Liver (tissue), 9 donors: ENCODE results near the gene KIF6. TPM values are rescaled to one million over a fixed set of nuclear protein-coding genes. Genes with fewer than 3 reads are reported as not detected.

Source experiments
- DNase-seq: peaks from one replicate; pipeline ENCODE4 v3.0.0-alpha.2; 2017; ENCODE audit warnings: low spot score
- H3K27ac ChIP-seq, 2 donors: one replicate each; pipeline ENCODE4 v1.7.0; 2013; ENCODE audit warnings: inconsistent platforms in 2 of 2, low read length in 2 of 2, control low read depth in 1 of 2, low read depth in 1 of 2, mild to moderate bottlenecking in 1 of 2
- H3K27me3 ChIP-seq, 4 donors: one replicate each; pipeline versions ENCODE4 v1.6.1 to v1.7.0; 2013; ENCODE audit warnings: low read length in 3 of 4, inconsistent platforms in 1 of 4, mild to moderate bottlenecking in 1 of 4, moderate library complexity in 1 of 4; ENCODE audit not compliant: control insufficient read depth in 4 of 4, insufficient read depth in 4 of 4
- H3K36me3 ChIP-seq, 4 donors: one replicate each; pipeline versions ENCODE4 v1.6.1 to v1.7.0; 2013; ENCODE audit warnings: low read length in 3 of 4, mild to moderate bottlenecking in 3 of 4, low read depth in 1 of 4, moderate library complexity in 1 of 4; ENCODE audit not compliant: control insufficient read depth in 4 of 4, insufficient read depth in 3 of 4
- H3K4me1 ChIP-seq, 4 donors: one replicate each; pipeline versions ENCODE4 v1.6.1 to v1.7.0; 2013; ENCODE audit warnings: low read length in 3 of 4, mild to moderate bottlenecking in 3 of 4, moderate library complexity in 1 of 4; ENCODE audit not compliant: control insufficient read depth in 4 of 4, insufficient read depth in 4 of 4
- H3K4me3 ChIP-seq, 3 donors: one replicate each; pipeline versions ENCODE4 v1.6.1 to v1.7.0; 2013; ENCODE audit warnings: low read length in 3 of 3, control low read depth in 1 of 3, low read depth in 1 of 3, mild to moderate bottlenecking in 1 of 3
- H3K9ac ChIP-seq, 2 donors: one replicate each; pipeline ENCODE4 v1.7.0; 2013; ENCODE audit warnings: low read length in 2 of 2, mild to moderate bottlenecking in 2 of 2, moderate library complexity in 2 of 2, control low read depth in 1 of 2, low read depth in 1 of 2
- H3K9me3 ChIP-seq, 4 donors: one replicate each; pipeline versions ENCODE4 v1.6.1 to v1.7.0; 2013; ENCODE audit warnings: low read length in 3 of 4; ENCODE audit not compliant: control insufficient read depth in 4 of 4
- ATF3 ChIP-seq: IDR thresholded peaks from 2 replicates; pipeline ENCODE4 v1.6.1; 2016; ENCODE audit warnings: antibody characterized with exemption
- CTCF ChIP-seq: fragments of 150-350 bp; IDR thresholded peaks from 2 replicates; pipeline ENCODE4 v1.5.1; 2017; ENCODE audit warnings: improper control_type of control experiment, low read depth, low read length; ENCODE audit not compliant: missing input control
- EGR1 ChIP-seq, 2 donors: IDR thresholded peaks; 2 replicates each; pipeline ENCODE4 v1.6.1; 2016 to 2018; ENCODE audit warnings: antibody characterized with exemption in 2 of 2, low read depth in 2 of 2
- FOXA1 ChIP-seq: IDR thresholded peaks from 2 replicates; pipeline ENCODE4 v1.6.1; 2016; ENCODE audit warnings: antibody characterized with exemption
- FOXA2 ChIP-seq: IDR thresholded peaks from 2 replicates; pipeline ENCODE4 v1.6.1; 2016; ENCODE audit warnings: antibody characterized with exemption
- GABPA ChIP-seq, 2 donors: IDR thresholded peaks in 1 of 2; conservative IDR thresholded peaks in 1 of 2; 2 replicates each; pipeline ENCODE4 v1.6.1; 2016; ENCODE audit warnings: antibody characterized with exemption in 2 of 2, mild to moderate bottlenecking in 1 of 2, moderate library complexity in 1 of 2
- HNF4A ChIP-seq, 2 donors: conservative IDR thresholded peaks; 2 replicates each; pipeline ENCODE4 v1.6.1; 2016; ENCODE audit warnings: antibody characterized with exemption in 2 of 2, mild to moderate bottlenecking in 2 of 2
- HNF4G ChIP-seq: IDR thresholded peaks from 2 replicates; pipeline ENCODE4 v1.6.1; 2016; ENCODE audit warnings: antibody characterized with exemption
- MAX ChIP-seq: IDR thresholded peaks from 2 replicates; pipeline ENCODE4 v1.6.1; 2016; ENCODE audit warnings: antibody characterized with exemption
- RAD21 ChIP-seq, 2 donors: IDR thresholded peaks; 2 replicates each; pipeline ENCODE4 v1.6.1; 2016; ENCODE audit warnings: antibody characterized with exemption in 2 of 2, mild to moderate bottlenecking in 2 of 2
- REST ChIP-seq: IDR thresholded peaks from 2 replicates; pipeline ENCODE4 v1.6.1; 2016; ENCODE audit warnings: antibody characterized with exemption, mild to moderate bottlenecking
- RXRA ChIP-seq, 2 donors: IDR thresholded peaks; 2 replicates each; pipeline ENCODE4 v1.6.1; 2017 to 2018; ENCODE audit warnings: antibody characterized with exemption in 2 of 2, mild to moderate bottlenecking in 1 of 2
- SP1 ChIP-seq: IDR thresholded peaks from 2 replicates; pipeline ENCODE4 v1.6.1; 2018; ENCODE audit warnings: antibody characterized with exemption, mild to moderate bottlenecking
- TAF1 ChIP-seq: conservative IDR thresholded peaks from 2 replicates; pipeline ENCODE4 v1.6.1; 2016; ENCODE audit warnings: antibody characterized with exemption, mild to moderate bottlenecking
- YY1 ChIP-seq: IDR thresholded peaks from 2 replicates; pipeline ENCODE4 v1.6.1; 2016; ENCODE audit warnings: antibody characterized with exemption, mild to moderate bottlenecking
- WGBS: extraction: QIAGEN DNeasy Blood & Tissue Kit; methylation state at CpG from one replicate; pipeline ENCODE4 v1.1.7; 2013; 5-methylcytosine and 5-hydroxymethylcytosine counted together
- polyA plus RNA-seq, 2 donors: library from polyadenylated mRNA; stranded (reverse) in 1 of 2; unstranded in 1 of 2; fragments of 200-250 nt in 1 of 2; fragments of >200 nt in 1 of 2; fragmentation: Nextera tagmentation in 1 of 2; extraction: Ambion mirVana in 1 of 2; gene quantifications; one replicate each; pipeline versions ENCODE4 v1.2.1 to v1.2.3, GENCODE V29; 2013 to 2015
- total RNA-seq, 2 donors: library from RNA; depleted of rRNA; stranded (reverse); fragments of >200 nt; gene quantifications; one replicate each; pipeline ENCODE4 v1.2.3, GENCODE V29; 2014
- TF ChIP-seq, protein P1 (sequence below): IDR thresholded peaks from 2 replicates; pipeline ENCODE4 v1.6.1; 2016; ENCODE audit warnings: antibody characterized with exemption
- donor health status: healthy.
- donor health status: healthy.
- donor health status: healthy.
- donor health status: healthy.
- donor health status: healthy.

KIF6 gene
- total and polyA plus RNA-seq, 4 donors, result 0.17 to 7.5 (median 0.29) TPM

DNA sequence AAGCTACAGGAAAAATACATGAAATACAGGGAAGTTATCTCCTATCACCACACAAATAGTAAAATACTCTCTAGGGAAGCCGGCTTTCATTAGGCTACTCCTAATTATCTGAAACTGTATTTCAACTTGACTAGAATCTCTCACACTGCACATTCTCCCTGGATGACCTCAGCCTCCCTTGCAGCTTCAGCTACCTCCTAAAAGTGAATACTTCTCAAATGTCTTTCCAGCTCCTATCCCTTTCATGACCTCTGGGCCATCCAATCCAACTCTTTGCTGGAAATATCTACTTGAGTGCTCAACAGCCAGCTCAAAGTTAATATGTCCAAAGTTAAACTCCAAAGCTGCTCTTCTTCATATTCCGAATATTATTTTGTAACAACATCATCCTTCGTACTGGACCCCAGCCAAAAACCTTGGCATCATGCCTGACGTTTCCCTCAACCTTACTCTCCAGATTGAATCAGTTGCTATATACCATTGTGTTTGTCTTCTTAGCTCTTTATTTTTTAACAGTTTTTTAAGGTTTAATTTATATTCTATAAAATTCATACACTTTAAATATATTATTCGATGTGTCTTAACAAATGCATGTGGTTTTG lies 29.4 kb upstream of the KIF6 start:
- H3K27ac ChIP-seq, result no peak overlapping the region
- H3K36me3 ChIP-seq, result no peaks in the 10 kb centered on the region
- TF ChIP-seq TAF1 (no peak), ATF3 (no peak), FOXA2 (no peak), RAD21 (IDR thresholded peaks at IDR 0.05) (no peak), RXRA (IDR thresholded peaks at IDR 0.05) (no peak), HNF4G (no peak), FOXA1 (no peak), REST (no peak), YY1 (no peak), EGR1 (IDR thresholded peaks at IDR 0.05; ENCODE audit: low read depth in 2 of 2) (no peak), HNF4A (conservative IDR thresholded peaks at IDR 0.05) (no peak), GABPA (IDR thresholded peaks at IDR 0.05 in 1 of 2, conservative IDR thresholded peaks at IDR 0.05 in 1 of 2) (no peak), SP1 (no peak)
- TF ChIP-seq, protein P1, sequence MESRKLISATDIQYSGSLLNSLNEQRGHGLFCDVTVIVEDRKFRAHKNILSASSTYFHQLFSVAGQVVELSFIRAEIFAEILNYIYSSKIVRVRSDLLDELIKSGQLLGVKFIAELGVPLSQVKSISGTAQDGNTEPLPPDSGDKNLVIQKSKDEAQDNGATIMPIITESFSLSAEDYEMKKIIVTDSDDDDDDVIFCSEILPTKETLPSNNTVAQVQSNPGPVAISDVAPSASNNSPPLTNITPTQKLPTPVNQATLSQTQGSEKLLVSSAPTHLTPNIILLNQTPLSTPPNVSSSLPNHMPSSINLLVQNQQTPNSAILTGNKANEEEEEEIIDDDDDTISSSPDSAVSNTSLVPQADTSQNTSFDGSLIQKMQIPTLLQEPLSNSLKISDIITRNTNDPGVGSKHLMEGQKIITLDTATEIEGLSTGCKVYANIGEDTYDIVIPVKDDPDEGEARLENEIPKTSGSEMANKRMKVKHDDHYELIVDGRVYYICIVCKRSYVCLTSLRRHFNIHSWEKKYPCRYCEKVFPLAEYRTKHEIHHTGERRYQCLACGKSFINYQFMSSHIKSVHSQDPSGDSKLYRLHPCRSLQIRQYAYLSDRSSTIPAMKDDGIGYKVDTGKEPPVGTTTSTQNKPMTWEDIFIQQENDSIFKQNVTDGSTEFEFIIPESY, result no peak
- H3K4me3 ChIP-seq, result no peak overlapping the region
- WGBS, result 80% methylated on average over 5 of the region's 5 CpGs
- no peaks in the 10 kb centered on the region for H3K27me3 ChIP-seq
- no peak for DNase-seq
- no peak overlapping the region for H3K9ac ChIP-seq
- H3K4me1 ChIP-seq, result no peaks in the 10 kb centered on the region
- H3K9me3 ChIP-seq, result no peaks in the 10 kb centered on the region

- DNase-seq, result no peak
- Histone ChIP-seq H3K4me1 (no peaks in the 10 kb centered on the region), H3K9ac (no peak overlapping the region), H3K9me3 (no peaks in the 10 kb centered on the region), H3K27ac (no peak overlapping the region), H3K27me3 (no peaks in the 10 kb centered on the region), H3K36me3 (no peaks in the 10 kb centered on the region), H3K4me3 (no peak overlapping the region)
- WGBS, result 80% methylated on average over 3 of the region's 3 CpGs
- no peak for TF ChIP-seq CTCF
- no peak for TF ChIP-seq MAX
- no peak for TF ChIP-seq HNF4G
- no peak for TF ChIP-seq GABPA (IDR thresholded peaks at IDR 0.05 in 1 of 2, conservative IDR thresholded peaks at IDR 0.05 in 1 of 2)
- no peak for TF ChIP-seq REST
- no peak for TF ChIP-seq EGR1 (IDR thresholded peaks at IDR 0.05; ENCODE audit: low read depth in 2 of 2)
- TF ChIP-seq ATF3, result no peak
- TF ChIP-seq FOXA2, result no peak
- TF ChIP-seq, protein P1, result no peak
- no peak for TF ChIP-seq HNF4A (conservative IDR thresholded peaks at IDR 0.05)
- no peak for TF ChIP-seq SP1
These were observed 28.5 kb upstream of the KIF6 start for GRCh38 chr6:39753725-39754045.
